HepG2 (cell line): ENCODE data around the gene JAGN1. TPM values are rescaled to one million over a fixed set of nuclear protein-coding genes. Genes with fewer than 3 reads are reported as not detected.

Experiments
- CC2D1A ChIP-seq: sonication (generic); formaldehyde crosslinking; IDR thresholded peaks from 2 replicates; pipeline ENCODE4 v1.8.1; 2023; ENCODE audit warnings: mild to moderate bottlenecking, missing genetic modification reagents
- HDAC1 ChIP-seq: sonication (generic); formaldehyde crosslinking; IDR thresholded peaks from 2 replicates; pipeline ENCODE4 v1.5.1; 2020; ENCODE audit warnings: mild to moderate bottlenecking, missing genetic modification reagents
- IKZF4 ChIP-seq: sonication (generic); formaldehyde crosslinking; IDR thresholded peaks from 2 replicates; pipeline ENCODE4 v1.5.1; 2020; ENCODE audit warnings: borderline replicate concordance, mild to moderate bottlenecking, low read depth, missing genetic modification reagents; ENCODE audit errors: not compliant biosample characterization
- ISL2 ChIP-seq: sonication (generic); formaldehyde crosslinking; IDR thresholded peaks from 2 replicates; pipeline ENCODE4 v1.5.0; 2020; ENCODE audit warnings: missing genetic modification reagents
- JDP2 ChIP-seq: sonication (generic); formaldehyde crosslinking; IDR thresholded peaks from 2 replicates; pipeline ENCODE4 v1.8.1; 2022; ENCODE audit warnings: missing genetic modification reagents, borderline replicate concordance
- KDM1A ChIP-seq: IDR thresholded peaks from 2 replicates; pipeline ENCODE4 v1.6.1; 2016; ENCODE audit warnings: missing compliant biosample characterization
- MED13 ChIP-seq: sonication (generic); formaldehyde crosslinking; IDR thresholded peaks from 2 replicates; pipeline ENCODE4 v1.5.0; 2020; ENCODE audit warnings: missing genetic modification reagents
- MXD1 ChIP-seq: sonication (generic); formaldehyde crosslinking; IDR thresholded peaks from 2 replicates; pipeline ENCODE4 v1.4.0; 2020; ENCODE audit warnings: mild to moderate bottlenecking, missing genetic modification reagents
- RARG ChIP-seq: sonication (generic); formaldehyde crosslinking; IDR thresholded peaks from 2 replicates; pipeline ENCODE4 v1.4.0; 2020; ENCODE audit warnings: low read depth, mild to moderate bottlenecking, missing genetic modification reagents
- SP5 ChIP-seq: IDR thresholded peaks from 2 replicates; pipeline ENCODE4 v1.6.1; 2016; ENCODE audit warnings: low read depth, borderline replicate concordance
- STAT5B ChIP-seq: sonication (generic); formaldehyde crosslinking; IDR thresholded peaks from 2 replicates; pipeline ENCODE4 v1.4.0; 2020; ENCODE audit warnings: missing genetic modification reagents
- TAF1 ChIP-seq: sonication (generic); formaldehyde crosslinking; IDR thresholded peaks from 2 replicates; pipeline ENCODE4 v1.4.0; 2020; ENCODE audit warnings: missing genetic modification reagents
- ZBTB21 ChIP-seq: sonication (generic); formaldehyde crosslinking; IDR thresholded peaks from 2 replicates; pipeline ENCODE4 v1.4.0; 2020; ENCODE audit warnings: missing genetic modification reagents
- ZBTB37 ChIP-seq: sonication (generic); formaldehyde crosslinking; IDR thresholded peaks from 2 replicates; pipeline ENCODE4 v1.4.0; 2020; ENCODE audit warnings: mild to moderate bottlenecking, missing genetic modification reagents
- ZNF292 ChIP-seq: sonication (generic); formaldehyde crosslinking; IDR thresholded peaks from 2 replicates; pipeline ENCODE4 v1.8.1; 2022; ENCODE audit warnings: mild to moderate bottlenecking, low read depth, missing genetic modification reagents, borderline replicate concordance
- ZNF337 ChIP-seq: sonication (generic); formaldehyde crosslinking; IDR thresholded peaks from 2 replicates; pipeline ENCODE4 v1.5.1; 2020; ENCODE audit warnings: missing genetic modification reagents, low read depth, mild to moderate bottlenecking, borderline replicate concordance
- ZNF562 ChIP-seq: sonication (generic); formaldehyde crosslinking; IDR thresholded peaks from 2 replicates; pipeline ENCODE4 v1.8.0; 2022; ENCODE audit warnings: missing genetic modification reagents, borderline replicate concordance
- polyA plus RNA-seq, 8 experiments: library from polyadenylated mRNA; depleted of rRNA in 3 of 8; stranded (reverse) in 7 of 8; unstranded in 1 of 8; fragments of >200 nt; fragmentation: Illumina TruSeq in 4 of 8; extraction: Trizol in 4 of 8; gene quantifications; 2 replicates each; pipeline versions ENCODE4 v1.2.1 to v1.2.3, GENCODE V29; 2011 to 2016; ENCODE audit warnings: low read depth in 4 of 8, missing spikeins in 1 of 8, mixed read lengths in 1 of 8; ENCODE audit not compliant: insufficient read depth in 1 of 8
- total RNA-seq, 5 experiments: library from RNA; depleted of rRNA; stranded (reverse); fragments of >200 nt; fragmentation: Illumina TruSeq; extraction: Trizol; gene quantifications; 2 replicates each; pipeline ENCODE4 v1.2.3, GENCODE V29; 2016; ENCODE audit warnings: low read depth in 1 of 5
- TF ChIP-seq, protein P1 (sequence below), 2 experiments: sonication (generic) in 1 of 2; formaldehyde crosslinking in 1 of 2; IDR thresholded peaks; 2 replicates each; pipeline versions ENCODE4 v1.5.1 to v1.6.1; 2011 to 2020; ENCODE audit warnings: borderline replicate concordance in 1 of 2, low read depth in 1 of 2, low read length in 1 of 2, mild to moderate bottlenecking in 1 of 2, missing genetic modification reagents in 1 of 2, moderate library complexity in 1 of 2
- TF ChIP-seq, protein P2 (sequence below): sonication (generic); formaldehyde crosslinking; IDR thresholded peaks from 2 replicates; pipeline ENCODE4 v1.8.1; 2023; ENCODE audit warnings: mild to moderate bottlenecking, moderate library complexity, missing genetic modification reagents
- TF ChIP-seq, protein P3 (sequence below): sonication (generic); formaldehyde crosslinking; IDR thresholded peaks from 2 replicates; pipeline ENCODE4 v1.4.0; 2020; ENCODE audit warnings: missing genetic modification reagents, borderline replicate concordance

JAGN1 gene
- total and polyA plus RNA-seq, 2 of the 13 experiments (the other 11 are each of a cell fraction or from before 2014, with no cell fraction given) = 49.9 to 50.9 TPM

DNA sequence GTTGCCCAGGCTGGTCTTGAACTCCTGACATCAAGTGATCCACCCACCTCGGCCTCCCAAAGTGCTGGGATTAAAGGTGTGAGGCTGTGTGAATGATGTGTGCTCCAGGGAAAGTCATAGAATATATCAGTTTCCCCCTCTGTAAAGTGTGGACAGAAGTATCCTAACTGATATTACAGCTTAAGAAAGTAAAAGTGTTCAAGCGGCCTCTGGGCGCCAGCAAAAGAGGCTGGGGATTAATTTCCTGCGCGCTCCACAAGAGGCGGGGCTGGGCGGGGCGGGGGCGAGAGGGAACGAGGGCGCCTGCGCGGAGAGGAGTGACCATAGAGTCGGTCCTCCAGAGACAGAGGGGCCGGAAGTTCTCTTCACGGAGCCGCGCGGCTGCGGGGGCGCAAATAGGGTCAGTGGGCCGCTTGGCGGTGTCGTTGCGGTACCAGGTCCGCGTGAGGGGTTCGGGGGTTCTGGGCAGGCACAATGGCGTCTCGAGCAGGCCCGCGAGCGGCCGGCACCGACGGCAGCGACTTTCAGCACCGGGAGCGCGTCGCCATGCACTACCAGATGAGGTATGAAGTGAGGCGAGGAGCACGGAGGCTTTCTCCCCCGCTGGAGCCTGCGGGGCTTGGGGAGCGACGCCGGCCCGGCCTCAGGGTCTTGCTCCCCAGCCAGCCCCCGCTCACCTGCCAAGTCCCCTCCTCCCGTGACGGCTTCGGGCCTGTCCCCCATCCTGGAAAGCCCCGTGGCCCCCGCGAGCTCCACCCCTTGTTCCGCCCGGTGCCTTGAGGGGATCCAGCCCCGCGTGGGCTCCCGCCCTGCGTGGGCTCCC lies at the start of gene JAGN1 (continued):
- TF ChIP-seq, protein P1, sequence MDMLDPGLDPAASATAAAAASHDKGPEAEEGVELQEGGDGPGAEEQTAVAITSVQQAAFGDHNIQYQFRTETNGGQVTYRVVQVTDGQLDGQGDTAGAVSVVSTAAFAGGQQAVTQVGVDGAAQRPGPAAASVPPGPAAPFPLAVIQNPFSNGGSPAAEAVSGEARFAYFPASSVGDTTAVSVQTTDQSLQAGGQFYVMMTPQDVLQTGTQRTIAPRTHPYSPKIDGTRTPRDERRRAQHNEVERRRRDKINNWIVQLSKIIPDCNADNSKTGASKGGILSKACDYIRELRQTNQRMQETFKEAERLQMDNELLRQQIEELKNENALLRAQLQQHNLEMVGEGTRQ (IDR thresholded peaks at IDR 0.05; ENCODE audit: low read depth, low read length) = no peak
- TF ChIP-seq, protein P1 (CRISPR knock-in tag; IDR thresholded peaks at IDR 0.05; ENCODE audit: borderline replicate concordance) = no peak
- TF ChIP-seq ISL2 (CRISPR knock-in tag) = peak; percentile 41; the same call in 1 of the 2 replicates
- TF ChIP-seq ZBTB21 (CRISPR knock-in tag) = no peak
- TF ChIP-seq ZNF562 (CRISPR knock-in tag) = no peak
- TF ChIP-seq ZNF292 (CRISPR knock-in tag) = no peak
- TF ChIP-seq, protein P2, sequence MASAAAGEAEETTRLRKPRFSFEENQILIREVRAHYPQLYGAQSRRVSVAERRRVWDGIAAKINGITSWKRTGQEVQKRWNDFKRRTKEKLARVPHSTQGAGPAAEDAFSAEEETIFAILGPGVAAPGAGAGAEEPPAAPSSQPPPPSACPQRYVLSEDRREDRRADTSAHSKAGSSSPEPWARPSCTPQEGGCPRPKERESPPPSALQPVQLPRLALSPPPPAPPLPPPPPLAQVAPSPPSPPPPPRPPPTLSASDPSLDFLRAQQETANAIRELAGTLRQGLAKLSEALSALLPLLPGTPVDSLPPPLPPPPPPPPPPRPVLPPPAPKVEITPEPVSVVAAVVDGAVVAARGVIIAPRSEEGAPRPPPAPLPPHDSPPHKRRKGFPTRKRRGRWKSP (CRISPR knock-in tag) = peak; percentile 86
- no peak for TF ChIP-seq STAT5B (CRISPR knock-in tag)
- TF ChIP-seq MED13 = peak; percentile 81
- TF ChIP-seq JDP2 (CRISPR knock-in tag) = no peak
- TF ChIP-seq HDAC1 = peak; percentile 87; the same call in 1 of the 2 replicates
- TF ChIP-seq TAF1 = peak; percentile 97
- no peak for TF ChIP-seq ZNF337 (CRISPR knock-in tag)
- peak; percentile 53; the same call in 1 of the 2 replicates for TF ChIP-seq ZBTB37 (CRISPR knock-in tag)
- TF ChIP-seq CC2D1A (CRISPR knock-in tag) = no peak
- TF ChIP-seq, protein P3, sequence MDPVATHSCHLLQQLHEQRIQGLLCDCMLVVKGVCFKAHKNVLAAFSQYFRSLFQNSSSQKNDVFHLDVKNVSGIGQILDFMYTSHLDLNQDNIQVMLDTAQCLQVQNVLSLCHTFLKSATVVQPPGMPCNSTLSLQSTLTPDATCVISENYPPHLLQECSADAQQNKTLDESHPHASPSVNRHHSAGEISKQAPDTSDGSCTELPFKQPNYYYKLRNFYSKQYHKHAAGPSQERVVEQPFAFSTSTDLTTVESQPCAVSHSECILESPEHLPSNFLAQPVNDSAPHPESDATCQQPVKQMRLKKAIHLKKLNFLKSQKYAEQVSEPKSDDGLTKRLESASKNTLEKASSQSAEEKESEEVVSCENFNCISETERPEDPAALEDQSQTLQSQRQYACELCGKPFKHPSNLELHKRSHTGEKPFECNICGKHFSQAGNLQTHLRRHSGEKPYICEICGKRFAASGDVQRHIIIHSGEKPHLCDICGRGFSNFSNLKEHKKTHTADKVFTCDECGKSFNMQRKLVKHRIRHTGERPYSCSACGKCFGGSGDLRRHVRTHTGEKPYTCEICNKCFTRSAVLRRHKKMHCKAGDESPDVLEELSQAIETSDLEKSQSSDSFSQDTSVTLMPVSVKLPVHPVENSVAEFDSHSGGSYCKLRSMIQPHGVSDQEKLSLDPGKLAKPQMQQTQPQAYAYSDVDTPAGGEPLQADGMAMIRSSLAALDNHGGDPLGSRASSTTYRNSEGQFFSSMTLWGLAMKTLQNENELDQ (CRISPR knock-in tag) = no peak
- TF ChIP-seq IKZF4 (CRISPR knock-in tag) = peak; percentile 38
- no peak for TF ChIP-seq KDM1A (CRISPR knock-in tag)
- peak; percentile 15; the same call in 1 of the 2 replicates for TF ChIP-seq SP5 (CRISPR knock-in tag)
- 0 out of 2 replicates have a peak, but pooled peaks have one; percentile 35 for TF ChIP-seq RARG (CRISPR knock-in tag)
- TF ChIP-seq MXD1 (CRISPR knock-in tag) = peak; percentile 83
